Measurements from ENCODE around the gene GSX2. TPM values are rescaled to one million over a fixed set of nuclear protein-coding genes. Genes with fewer than 3 reads are reported as not detected.

Gene GSX2
- total RNA-seq, 1 donor from 2014 or later: not detected

DNA sequence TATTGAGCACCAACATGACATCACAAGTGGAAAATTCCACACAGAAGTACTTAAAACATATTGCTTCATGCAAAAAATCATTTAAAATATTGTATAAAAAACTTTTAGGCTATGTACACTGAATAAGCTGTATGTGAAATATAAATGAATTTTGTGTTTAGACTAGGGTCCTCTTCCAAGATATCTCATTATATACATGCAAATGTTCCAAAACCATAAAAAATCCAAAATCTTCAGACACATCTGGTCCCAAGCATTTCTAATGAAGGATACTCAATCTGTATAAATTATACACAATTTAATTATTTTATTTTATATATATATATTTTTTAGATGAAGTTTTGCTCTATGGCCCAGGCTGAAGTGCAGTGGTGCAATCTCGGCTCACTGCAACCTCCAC lies 10.1 kb upstream of the GSX2 start:
- Mint-ChIP-seq H3K36me3 (ENCODE audit: low read depth) (no peaks in the 10 kb centered on the region), H3K27ac (ENCODE audit: unreplicated experiment) (no peak overlapping the region), H3K27me3 (ENCODE audit: low read depth) (peaks cover 2% of the 10 kb centered on the region), H3K4me3 (ENCODE audit: unreplicated experiment) (no peak overlapping the region), H3K9me3 (ENCODE audit: low read depth) (no peaks in the 10 kb centered on the region), H3K4me1 (ENCODE audit: low read depth) (peaks cover 24% of the 10 kb centered on the region)
- no peak for DNase-seq (ENCODE audit: low spot score)
- TF ChIP-seq, protein P1, sequence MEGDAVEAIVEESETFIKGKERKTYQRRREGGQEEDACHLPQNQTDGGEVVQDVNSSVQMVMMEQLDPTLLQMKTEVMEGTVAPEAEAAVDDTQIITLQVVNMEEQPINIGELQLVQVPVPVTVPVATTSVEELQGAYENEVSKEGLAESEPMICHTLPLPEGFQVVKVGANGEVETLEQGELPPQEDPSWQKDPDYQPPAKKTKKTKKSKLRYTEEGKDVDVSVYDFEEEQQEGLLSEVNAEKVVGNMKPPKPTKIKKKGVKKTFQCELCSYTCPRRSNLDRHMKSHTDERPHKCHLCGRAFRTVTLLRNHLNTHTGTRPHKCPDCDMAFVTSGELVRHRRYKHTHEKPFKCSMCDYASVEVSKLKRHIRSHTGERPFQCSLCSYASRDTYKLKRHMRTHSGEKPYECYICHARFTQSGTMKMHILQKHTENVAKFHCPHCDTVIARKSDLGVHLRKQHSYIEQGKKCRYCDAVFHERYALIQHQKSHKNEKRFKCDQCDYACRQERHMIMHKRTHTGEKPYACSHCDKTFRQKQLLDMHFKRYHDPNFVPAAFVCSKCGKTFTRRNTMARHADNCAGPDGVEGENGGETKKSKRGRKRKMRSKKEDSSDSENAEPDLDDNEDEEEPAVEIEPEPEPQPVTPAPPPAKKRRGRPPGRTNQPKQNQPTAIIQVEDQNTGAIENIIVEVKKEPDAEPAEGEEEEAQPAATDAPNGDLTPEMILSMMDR (IDR thresholded peaks at IDR 0.05): no peak

DNA sequence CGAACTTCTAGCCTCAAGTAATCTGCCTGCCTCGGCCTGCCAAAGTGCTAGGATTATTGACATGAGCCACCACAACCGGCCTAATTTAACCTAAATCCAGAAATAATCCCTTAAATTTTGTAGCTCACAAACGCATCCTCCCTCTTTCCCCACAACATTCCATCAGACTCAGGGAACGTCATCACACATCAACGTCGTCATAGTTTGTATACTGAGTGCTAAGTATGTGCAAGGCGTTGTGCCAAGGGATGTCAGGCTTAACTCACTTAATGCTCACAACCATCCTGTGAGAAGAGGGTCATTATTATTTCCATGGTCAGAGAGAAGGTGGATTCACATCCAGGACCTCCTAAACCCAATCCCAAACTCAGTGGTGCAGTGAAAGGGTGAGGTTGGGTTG lies 9.6 kb upstream of the GSX2 start:
- no peak overlapping the region for H3K4me3 Mint-ChIP-seq (ENCODE audit: unreplicated experiment)
- peaks cover 4% of the 10 kb centered on the region for H3K27me3 Mint-ChIP-seq (ENCODE audit: low read depth)
- H3K9me3 Mint-ChIP-seq (ENCODE audit: low read depth): no peaks in the 10 kb centered on the region

DNA sequence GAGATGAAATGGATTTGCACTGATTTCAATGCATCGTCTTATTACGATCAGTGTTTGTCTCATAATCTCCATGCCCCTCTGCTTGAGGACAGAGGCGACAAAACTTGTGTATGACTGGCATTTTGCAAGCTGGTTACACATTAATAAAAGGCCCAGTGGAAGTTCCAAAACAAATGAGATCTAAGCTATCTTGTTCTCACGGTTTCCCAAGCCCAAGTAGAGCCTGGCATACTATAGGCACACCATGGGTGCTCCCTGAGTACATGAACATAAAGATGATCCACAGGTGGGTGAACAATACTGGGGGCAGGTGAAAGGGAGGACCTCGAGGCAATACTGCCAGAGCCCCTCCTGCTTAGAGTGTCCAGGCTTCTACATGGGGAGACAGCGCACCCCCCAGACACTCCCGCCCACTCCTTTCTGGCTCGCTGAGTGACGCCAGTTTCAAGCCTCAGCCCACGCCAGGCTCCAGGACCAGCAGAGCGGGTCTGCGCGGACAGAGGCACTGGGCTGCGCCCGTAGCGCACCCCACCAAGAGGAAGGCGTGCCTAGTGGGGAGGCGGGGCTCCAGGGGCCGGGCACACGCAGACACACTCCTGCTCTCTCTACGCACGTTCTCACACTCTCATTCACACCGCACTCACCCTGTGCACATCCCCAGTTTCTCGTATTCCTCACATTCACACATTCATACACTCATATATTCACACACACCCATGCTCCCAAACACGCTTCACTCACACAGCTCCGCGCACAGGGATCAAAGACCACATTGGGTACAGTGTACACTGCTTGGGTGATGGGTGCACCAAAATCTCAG lies 8.9 kb upstream of the GSX2 start:
- TF ChIP-seq, protein P1 (IDR thresholded peaks at IDR 0.05): no peak
- H3K4me1 Mint-ChIP-seq (ENCODE audit: low read depth): peaks cover 16% of the 10 kb centered on the region
- H3K36me3 Mint-ChIP-seq (ENCODE audit: low read depth): no peaks in the 10 kb centered on the region
- H3K27ac Mint-ChIP-seq (ENCODE audit: unreplicated experiment): peak overlapping the region; percentile 90
- peak overlapping the region; percentile 99 for H3K4me3 Mint-ChIP-seq (ENCODE audit: unreplicated experiment)
- H3K27me3 Mint-ChIP-seq (ENCODE audit: low read depth): peaks cover 7% of the 10 kb centered on the region
- no peaks in the 10 kb centered on the region for H3K9me3 Mint-ChIP-seq (ENCODE audit: low read depth)
- DNase-seq (ENCODE audit: low spot score): no peak

More for the DNA sequence above, 9.6 kb upstream of the GSX2 start:
- no peak for DNase-seq (ENCODE audit: low spot score)
- H3K4me1 Mint-ChIP-seq (ENCODE audit: low read depth): peaks cover 19% of the 10 kb centered on the region
- TF ChIP-seq, protein P1 (IDR thresholded peaks at IDR 0.05): no peak
- no peak overlapping the region for H3K27ac Mint-ChIP-seq (ENCODE audit: unreplicated experiment)
- H3K36me3 Mint-ChIP-seq (ENCODE audit: low read depth): no peaks in the 10 kb centered on the region

DNA sequence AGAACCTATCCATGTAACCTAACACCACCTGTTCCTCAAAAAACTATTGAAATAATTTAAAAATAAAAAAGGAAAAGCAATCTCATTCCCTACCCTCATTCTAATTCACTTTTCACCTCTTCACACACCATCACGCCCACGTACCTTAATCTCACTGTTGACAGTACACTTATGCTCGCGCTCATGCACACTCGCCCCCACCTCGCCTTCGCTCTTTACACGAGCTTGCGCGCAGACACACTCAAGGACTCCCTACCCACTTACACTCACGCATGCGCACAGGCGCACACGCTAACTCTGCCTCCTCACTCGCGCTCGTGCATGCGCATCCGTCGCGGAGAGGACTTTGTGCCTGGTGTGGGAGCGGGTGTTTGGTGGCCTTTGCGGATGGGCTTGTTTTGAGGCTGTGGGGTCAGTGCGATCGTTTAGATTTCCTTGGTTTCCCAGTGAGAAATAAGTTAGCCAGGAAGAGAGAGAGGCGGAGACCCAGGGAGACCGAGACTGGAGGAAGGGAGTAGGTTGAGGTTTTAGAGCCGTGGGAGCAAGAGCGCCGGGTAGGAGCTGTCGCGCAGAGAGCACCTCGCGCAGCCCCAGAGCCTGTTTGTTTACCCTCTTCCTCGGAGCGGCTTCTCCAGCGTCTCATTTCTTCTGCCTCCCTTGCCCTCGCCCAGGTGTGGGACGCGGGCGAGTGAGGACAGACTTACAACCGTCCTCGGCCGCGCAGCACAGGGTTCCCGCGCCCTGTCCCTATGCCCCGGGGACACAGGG lies 8.1 kb upstream of the GSX2 start:
- H3K4me1 Mint-ChIP-seq (ENCODE audit: low read depth): peaks cover 16% of the 10 kb centered on the region
- TF ChIP-seq, protein P1 (IDR thresholded peaks at IDR 0.05): no peak
- peak overlapping the region; percentile 90 for H3K27ac Mint-ChIP-seq (ENCODE audit: unreplicated experiment)
- H3K9me3 Mint-ChIP-seq (ENCODE audit: low read depth): no peaks in the 10 kb centered on the region
- peak overlapping the region; percentile 99 for H3K4me3 Mint-ChIP-seq (ENCODE audit: unreplicated experiment)
- H3K27me3 Mint-ChIP-seq (ENCODE audit: low read depth): peaks cover 15% of the 10 kb centered on the region
- H3K36me3 Mint-ChIP-seq (ENCODE audit: low read depth): peaks cover 2% of the 10 kb centered on the region
- DNase-seq (ENCODE audit: low spot score): peak; percentile 92

Measured in chondrocyte (in vitro differentiated cells).